Ovary (tissue), 9 donors: Measurements from ENCODE around the gene FAR1. TPM values are rescaled to one million over a fixed set of nuclear protein-coding genes. Genes with fewer than 3 reads are reported as not detected.

Source experiments
- DNase-seq, 5 donors: peaks; one replicate each; pipeline ENCODE4 v3.0.0-alpha.2; 2019 to 2020
- H3K27ac ChIP-seq, 2 donors: fragments of 200-600 bp; one replicate each; pipeline versions ENCODE4 v1.5.1 to v1.8.0; 2019 to 2022
- H3K27me3 ChIP-seq: fragments of 200-600 bp; one replicate; pipeline ENCODE4 v1.8.0; 2022
- H3K36me3 ChIP-seq: fragments of 200-600 bp; sonication (generic); one replicate; pipeline ENCODE4 v1.5.1; 2019
- H3K4me1 ChIP-seq: one replicate; pipeline ENCODE4 v1.8.1; 2013; ENCODE audit warnings: mild to moderate bottlenecking, moderate library complexity; ENCODE audit not compliant: insufficient read depth
- H3K4me3 ChIP-seq: fragments of 200-600 bp; sonication (generic); one replicate; pipeline ENCODE4 v1.5.1; 2017
- H3K9me3 ChIP-seq, 2 donors: fragments of 200-600 bp in 1 of 2; sonication (generic) in 1 of 2; one replicate each; pipeline versions ENCODE4 v1.5.1 to v1.8.1; 2013 to 2019; ENCODE audit warnings: mild to moderate bottlenecking in 1 of 2, moderate library complexity in 1 of 2
- EP300 ChIP-seq: sonication (generic); formaldehyde crosslinking; IDR thresholded peaks from one replicate; pipeline ENCODE4 v1.6.1; 2017; ENCODE audit warnings: antibody characterized with exemption
- POLR2A ChIP-seq: fragments of 450-650 bp; IDR thresholded peaks from one replicate; pipeline ENCODE4 v1.6.1; 2017; ENCODE audit warnings: antibody characterized with exemption, mild to moderate bottlenecking, moderate library complexity
- WGBS, 3 donors: extraction: QIAGEN DNeasy Blood & Tissue Kit in 1 of 3; methylation state at CpG; one replicate each; pipeline versions ENCODE4 v1.1.5 to v1.1.7; 2013 to 2017; 5-methylcytosine and 5-hydroxymethylcytosine counted together
- intact Hi-C, 4 donors: fragments of 100-400 bp; cut with DNase I; formaldehyde crosslinking; loops; one replicate each; pipeline versions ENCODE4 v1.11.0 to v1.15.1; 2022 to 2023
- polyA plus RNA-seq, 2 donors: library from polyadenylated mRNA; stranded (reverse); fragments of 200-250 nt in 1 of 2; fragments of 350-450 nt in 1 of 2; fragmentation: Illumina TruSeq in 1 of 2; extraction: RNeasy Lipid Tissue Mini Kit (QIAGEN cat#74804) in 1 of 2; gene quantifications; one replicate each; pipeline ENCODE4 v1.2.3, GENCODE V29; 2013 to 2014
- total RNA-seq, 7 donors: library from RNA; depleted of rRNA in 2 of 7; stranded (reverse); fragments of >200 nt in 2 of 7; fragmentation: NEBNext Ultra II Directional in 3 of 7; extraction: Animal tissue kit (Norgen Biotek cat#: 25700) in 3 of 7; gene quantifications; one replicate each; pipeline versions ENCODE4 v1.1.0 to v1.2.4, GENCODE V29; 2016 to 2023
- TF ChIP-seq, protein P1 (sequence below), 3 donors: fragments of 450-650 bp in 2 of 3; fragments of 200-600 bp in 1 of 3; IDR thresholded peaks; one replicate each; pipeline versions ENCODE4 v1.5.1 to v1.8.0; 2016 to 2022; ENCODE audit warnings: antibody characterized with exemption in 3 of 3, mild to moderate bottlenecking in 1 of 3
- donor health status: DM: no; HTN: no; CAD: no; lungs with moderate emphysema.
- donor health status: DM: no; HTN: no; CAD: no.
- donor health status: Bipolar disorder and iron deficiency.
- donor health status: DM: yes; HTN: yes; CAD: no.
- donor health status: DM: no; HTN: no; CAD: no.
- donor health status: DM: yes; HTN: yes; CAD: no.

FAR1 gene
- total and polyA plus RNA-seq, 9 donors = 14.2 to 52.1 (median 39.5) TPM

DNA sequence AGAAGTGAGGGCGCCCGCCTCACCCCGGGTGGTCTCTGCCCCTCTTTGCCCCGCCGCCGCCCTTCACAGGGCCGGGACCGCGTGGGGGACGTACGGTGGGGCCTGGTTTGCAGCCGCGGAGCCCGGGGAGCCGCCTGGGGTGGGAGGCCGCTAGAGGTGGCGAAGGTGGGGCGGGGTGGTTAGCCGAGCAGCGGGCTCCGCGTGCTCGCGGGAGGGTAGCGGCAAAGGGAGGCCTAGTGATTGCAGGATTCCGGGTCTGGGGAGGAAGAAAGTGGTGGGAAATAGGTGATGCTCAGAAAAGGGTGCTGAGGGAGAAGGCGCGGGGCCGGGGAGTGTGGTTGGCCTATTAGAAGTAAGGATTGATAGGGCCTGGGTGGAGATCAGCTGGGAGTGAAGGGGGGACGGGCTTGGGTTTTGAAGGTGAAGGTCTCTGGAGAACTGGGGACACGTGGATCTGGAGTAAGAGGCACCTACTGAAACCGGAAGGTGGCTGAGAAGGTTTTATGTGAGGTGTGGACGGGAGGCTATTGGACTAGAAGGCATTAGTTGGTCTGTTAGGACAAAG lies 571 bp downstream of the FAR1 start:
- TF ChIP-seq, protein P1, sequence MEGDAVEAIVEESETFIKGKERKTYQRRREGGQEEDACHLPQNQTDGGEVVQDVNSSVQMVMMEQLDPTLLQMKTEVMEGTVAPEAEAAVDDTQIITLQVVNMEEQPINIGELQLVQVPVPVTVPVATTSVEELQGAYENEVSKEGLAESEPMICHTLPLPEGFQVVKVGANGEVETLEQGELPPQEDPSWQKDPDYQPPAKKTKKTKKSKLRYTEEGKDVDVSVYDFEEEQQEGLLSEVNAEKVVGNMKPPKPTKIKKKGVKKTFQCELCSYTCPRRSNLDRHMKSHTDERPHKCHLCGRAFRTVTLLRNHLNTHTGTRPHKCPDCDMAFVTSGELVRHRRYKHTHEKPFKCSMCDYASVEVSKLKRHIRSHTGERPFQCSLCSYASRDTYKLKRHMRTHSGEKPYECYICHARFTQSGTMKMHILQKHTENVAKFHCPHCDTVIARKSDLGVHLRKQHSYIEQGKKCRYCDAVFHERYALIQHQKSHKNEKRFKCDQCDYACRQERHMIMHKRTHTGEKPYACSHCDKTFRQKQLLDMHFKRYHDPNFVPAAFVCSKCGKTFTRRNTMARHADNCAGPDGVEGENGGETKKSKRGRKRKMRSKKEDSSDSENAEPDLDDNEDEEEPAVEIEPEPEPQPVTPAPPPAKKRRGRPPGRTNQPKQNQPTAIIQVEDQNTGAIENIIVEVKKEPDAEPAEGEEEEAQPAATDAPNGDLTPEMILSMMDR (IDR thresholded peaks at IDR 0.05) = no peak
- TF ChIP-seq POLR2A (no peak), EP300 (no peak)
- Histone ChIP-seq H3K4me1 (peaks cover 4% of the 10 kb centered on the region), H3K27ac (peak overlapping the region; percentile 33 to 90), H3K4me3 (peak overlapping the region; percentile 98), H3K27me3 (no peaks in the 10 kb centered on the region), H3K36me3 (no peaks in the 10 kb centered on the region), H3K9me3 (no peaks in the 10 kb centered on the region)
- 0 to 1% (median 1%) methylated on average over 30 to 33 of the region's 33 CpGs for WGBS, 3 donors
- intact Hi-C loops = no loop called here
- DNase-seq = peak in 4 of 5 donors; percentile 33 to 65 (median 48)

DNA sequence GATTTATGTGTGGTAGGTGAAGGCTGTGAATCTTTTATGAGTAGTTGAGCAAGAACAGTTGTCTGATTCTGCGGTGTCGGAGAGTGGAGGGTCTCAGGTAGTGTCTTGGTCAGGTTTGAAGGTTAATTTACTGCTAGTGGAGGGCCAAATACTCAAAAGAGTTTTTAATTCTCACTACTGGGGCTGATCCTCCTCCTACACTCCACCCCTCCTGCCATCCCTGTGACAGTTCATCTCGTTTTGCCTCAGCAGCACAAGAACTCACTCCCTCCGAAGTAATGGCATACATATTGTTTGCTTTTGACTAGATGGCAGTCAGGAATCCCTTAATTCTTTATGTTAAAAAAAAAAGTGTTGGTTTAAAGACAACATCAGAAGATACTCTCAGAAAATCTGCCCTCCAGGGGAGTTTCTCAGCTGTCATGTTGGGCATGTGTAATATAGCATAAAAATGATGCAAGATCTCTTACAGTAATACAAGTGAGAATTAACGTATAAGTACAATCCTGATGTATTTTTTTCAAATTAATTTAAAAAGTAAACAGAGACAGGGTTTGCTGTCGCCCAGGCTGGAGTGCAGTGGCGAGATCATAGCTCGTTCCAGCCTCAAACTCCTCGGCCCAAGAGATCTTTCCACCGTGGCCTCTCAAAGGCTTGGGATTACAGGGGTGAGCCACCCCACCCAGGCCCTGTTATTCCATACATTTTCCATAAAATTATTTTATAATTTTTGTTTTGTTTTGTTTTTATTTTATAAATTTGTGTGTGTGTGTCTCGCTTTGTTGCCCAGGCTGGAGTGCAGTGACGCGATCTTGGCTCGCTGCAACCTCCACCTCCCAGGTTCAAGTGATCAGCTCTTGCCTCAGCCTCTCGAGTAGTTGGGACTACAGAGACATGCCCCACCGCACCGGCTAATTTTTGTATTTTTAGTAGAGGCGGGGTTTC lies 1.3 kb downstream of the FAR1 start:
- WGBS, 3 donors = 63 to 68% (median 68%) methylated on average over 18 of the region's 18 CpGs
- TF ChIP-seq POLR2A (no peak), EP300 (no peak)
- TF ChIP-seq, protein P1 (IDR thresholded peaks at IDR 0.05) = no peak
- peak overlapping the region; percentile 98 for H3K4me3 ChIP-seq
- intact Hi-C loops = no loop called here
- peaks cover 4% of the 10 kb centered on the region for H3K4me1 ChIP-seq
- no peaks in the 10 kb centered on the region for H3K36me3 ChIP-seq
- H3K27ac ChIP-seq = peak overlapping the region; percentile 33 to 90
- no peaks in the 10 kb centered on the region for H3K9me3 ChIP-seq
- no peaks in the 10 kb centered on the region for H3K27me3 ChIP-seq
- DNase-seq = no peak

DNA sequence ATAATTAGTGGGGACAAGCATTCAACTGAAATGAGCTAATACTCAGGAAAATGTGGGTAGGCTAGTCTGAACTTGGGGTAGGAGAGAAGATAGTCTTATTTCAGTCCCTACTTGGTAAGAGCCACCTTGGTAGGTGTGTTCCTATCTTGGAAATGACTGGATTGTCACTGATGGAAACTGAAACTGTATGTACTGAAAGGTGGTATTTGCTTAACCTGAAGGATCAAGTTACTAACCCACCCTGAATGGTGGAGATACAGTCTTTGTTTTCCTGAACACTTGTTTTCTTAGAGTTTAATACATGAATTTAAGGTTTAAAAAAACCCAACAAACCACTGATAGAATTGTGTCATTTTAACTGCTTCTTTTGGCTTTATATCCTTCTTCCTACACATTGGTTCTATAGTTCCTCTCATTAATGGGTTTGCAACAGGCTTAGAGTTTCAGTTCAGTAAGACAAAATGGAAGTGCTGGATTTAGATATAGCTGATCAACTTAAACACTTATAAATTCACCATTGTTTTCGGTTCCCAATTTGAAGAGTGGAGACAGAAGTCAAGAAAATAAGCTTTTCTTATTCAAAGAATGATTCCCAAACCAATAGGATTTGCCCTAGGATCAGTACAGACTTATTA lies 4.2 kb downstream of the FAR1 start:
- intact Hi-C loops = no loop called here
- peaks cover 4% of the 10 kb centered on the region for H3K4me1 ChIP-seq
- 93 to 100% (median 95%) methylated on average over 1 of the region's 1 CpG for WGBS, 3 donors

More for the DNA sequence above, 4.2 kb downstream of the FAR1 start:
- H3K27ac ChIP-seq = no peak overlapping the region
- no peaks in the 10 kb centered on the region for H3K27me3 ChIP-seq
- H3K36me3 ChIP-seq = no peaks in the 10 kb centered on the region
- DNase-seq = no peak
- H3K4me3 ChIP-seq = no peak overlapping the region
- H3K9me3 ChIP-seq = no peaks in the 10 kb centered on the region
- TF ChIP-seq, protein P1 (IDR thresholded peaks at IDR 0.05) = no peak
- no peak for TF ChIP-seq EP300
- TF ChIP-seq POLR2A = no peak
